OCI-LY1 (cell line): ENCODE measurements around the gene MYRF.

Experiments used
- CTCF ChIP-seq: fragments of 200-600 bp; sonication (generic), shearing (Covaris generic); IDR thresholded peaks from 2 replicates; pipeline ENCODE4 v1.5.1; 2017; ENCODE audit warnings: mild to moderate bottlenecking, antibody characterized with exemption, low read length, moderate library complexity, mixed read lengths
- EZH2 ChIP-seq: fragments of 200-600 bp; sonication (generic), shearing (Covaris generic); IDR thresholded peaks from 2 replicates; pipeline ENCODE4 v1.8.0; 2017; ENCODE audit warnings: borderline replicate concordance, mixed run types, mild to moderate bottlenecking, antibody characterized with exemption, low read length, moderate library complexity, mixed read lengths

GRCh38 chr11:61737636-61738386 is 14.6 kb upstream of the MYRF start:
- peak; percentile 8; the same call in 1 of the 2 replicates for TF ChIP-seq CTCF
- no peak for TF ChIP-seq EZH2
